HL-60 (cell line): ENCODE results near the gene CEP112.

ENCODE experiments used
- DNase-seq, 2 experiments: peaks; one replicate each; pipeline ENCODE4 v3.0.0-alpha.2; 2010 to 2020; ENCODE audit warnings: low read depth in 1 of 2, low spot score in 1 of 2
- H3K27ac ChIP-seq: fragments of 250-450 bp; sonication (Bioruptor Pico); replicated peaks from 2 replicates; pipeline ENCODE4 v1.5.1; 2020; ENCODE audit warnings: mild to moderate bottlenecking, moderate library complexity
- H3K27me3 ChIP-seq: fragments of 250-450 bp; sonication (Bioruptor Pico); 2 replicates; pipeline ENCODE4 v1.5.1; 2021; ENCODE audit warnings: mild to moderate bottlenecking, moderate library complexity; ENCODE audit not compliant: insufficient read depth, poor library complexity, severe bottlenecking
- H3K4me3 ChIP-seq: replicated peaks from 2 replicates; pipeline ENCODE4 v1.5.1; 2011; ENCODE audit warnings: mild to moderate bottlenecking, control low read depth, low read length; ENCODE audit not compliant: insufficient read depth
- GABPA ChIP-seq: IDR thresholded peaks from 2 replicates; pipeline ENCODE4 v1.6.1; 2012; ENCODE audit warnings: low read depth
- POLR2AphosphoS5 ChIP-seq: IDR thresholded peaks from 2 replicates; pipeline ENCODE4 v1.6.1; 2012; ENCODE audit warnings: low read depth
- SPI1 ChIP-seq: IDR thresholded peaks from 2 replicates; pipeline ENCODE4 v1.6.1; 2012; ENCODE audit warnings: low read depth, mild to moderate bottlenecking, borderline replicate concordance
- TF ChIP-seq, protein P1 (sequence below): IDR thresholded peaks from one replicate; pipeline ENCODE4 v1.5.1; 2011; ENCODE audit warnings: low read length, control low read depth, inconsistent platforms; ENCODE audit not compliant: insufficient read depth
- TF ChIP-seq, protein P2 (sequence below): IDR thresholded peaks from 2 replicates; pipeline ENCODE4 v1.6.1; 2012; ENCODE audit warnings: low read depth; ENCODE audit not compliant: insufficient replicate concordance

CEP112 gene

DNA sequence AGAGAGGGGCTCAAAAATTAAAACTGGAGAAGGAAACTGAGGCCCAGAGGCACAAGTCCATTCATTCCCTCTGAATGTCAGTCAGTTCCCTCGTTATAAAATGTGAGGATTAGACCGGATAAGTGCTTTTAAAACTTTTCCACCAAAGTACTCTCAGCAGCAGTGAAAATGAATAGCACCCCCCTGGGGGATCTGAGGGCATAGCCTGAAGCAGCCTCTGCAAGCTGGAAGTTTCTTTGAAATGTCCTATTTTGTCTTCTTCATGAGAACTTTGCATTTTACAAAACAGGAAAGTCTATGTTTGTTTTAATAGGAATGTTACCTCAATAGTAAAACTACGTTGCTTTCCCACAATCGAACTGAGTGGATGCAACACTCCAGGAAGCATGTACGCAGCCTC, 273.0 kb downstream of the CEP112 start:
- DNase-seq = no peak
- Histone ChIP-seq H3K4me3 (no peak overlapping the region), H3K27ac (no peak overlapping the region), H3K27me3 (peaks cover 4% of the 10 kb centered on the region)
- TF ChIP-seq, protein P1, sequence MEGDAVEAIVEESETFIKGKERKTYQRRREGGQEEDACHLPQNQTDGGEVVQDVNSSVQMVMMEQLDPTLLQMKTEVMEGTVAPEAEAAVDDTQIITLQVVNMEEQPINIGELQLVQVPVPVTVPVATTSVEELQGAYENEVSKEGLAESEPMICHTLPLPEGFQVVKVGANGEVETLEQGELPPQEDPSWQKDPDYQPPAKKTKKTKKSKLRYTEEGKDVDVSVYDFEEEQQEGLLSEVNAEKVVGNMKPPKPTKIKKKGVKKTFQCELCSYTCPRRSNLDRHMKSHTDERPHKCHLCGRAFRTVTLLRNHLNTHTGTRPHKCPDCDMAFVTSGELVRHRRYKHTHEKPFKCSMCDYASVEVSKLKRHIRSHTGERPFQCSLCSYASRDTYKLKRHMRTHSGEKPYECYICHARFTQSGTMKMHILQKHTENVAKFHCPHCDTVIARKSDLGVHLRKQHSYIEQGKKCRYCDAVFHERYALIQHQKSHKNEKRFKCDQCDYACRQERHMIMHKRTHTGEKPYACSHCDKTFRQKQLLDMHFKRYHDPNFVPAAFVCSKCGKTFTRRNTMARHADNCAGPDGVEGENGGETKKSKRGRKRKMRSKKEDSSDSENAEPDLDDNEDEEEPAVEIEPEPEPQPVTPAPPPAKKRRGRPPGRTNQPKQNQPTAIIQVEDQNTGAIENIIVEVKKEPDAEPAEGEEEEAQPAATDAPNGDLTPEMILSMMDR = no peak
- TF ChIP-seq GABPA (no peak), POLR2AphosphoS5 (no peak), SPI1 (no peak)
- TF ChIP-seq, protein P2, sequence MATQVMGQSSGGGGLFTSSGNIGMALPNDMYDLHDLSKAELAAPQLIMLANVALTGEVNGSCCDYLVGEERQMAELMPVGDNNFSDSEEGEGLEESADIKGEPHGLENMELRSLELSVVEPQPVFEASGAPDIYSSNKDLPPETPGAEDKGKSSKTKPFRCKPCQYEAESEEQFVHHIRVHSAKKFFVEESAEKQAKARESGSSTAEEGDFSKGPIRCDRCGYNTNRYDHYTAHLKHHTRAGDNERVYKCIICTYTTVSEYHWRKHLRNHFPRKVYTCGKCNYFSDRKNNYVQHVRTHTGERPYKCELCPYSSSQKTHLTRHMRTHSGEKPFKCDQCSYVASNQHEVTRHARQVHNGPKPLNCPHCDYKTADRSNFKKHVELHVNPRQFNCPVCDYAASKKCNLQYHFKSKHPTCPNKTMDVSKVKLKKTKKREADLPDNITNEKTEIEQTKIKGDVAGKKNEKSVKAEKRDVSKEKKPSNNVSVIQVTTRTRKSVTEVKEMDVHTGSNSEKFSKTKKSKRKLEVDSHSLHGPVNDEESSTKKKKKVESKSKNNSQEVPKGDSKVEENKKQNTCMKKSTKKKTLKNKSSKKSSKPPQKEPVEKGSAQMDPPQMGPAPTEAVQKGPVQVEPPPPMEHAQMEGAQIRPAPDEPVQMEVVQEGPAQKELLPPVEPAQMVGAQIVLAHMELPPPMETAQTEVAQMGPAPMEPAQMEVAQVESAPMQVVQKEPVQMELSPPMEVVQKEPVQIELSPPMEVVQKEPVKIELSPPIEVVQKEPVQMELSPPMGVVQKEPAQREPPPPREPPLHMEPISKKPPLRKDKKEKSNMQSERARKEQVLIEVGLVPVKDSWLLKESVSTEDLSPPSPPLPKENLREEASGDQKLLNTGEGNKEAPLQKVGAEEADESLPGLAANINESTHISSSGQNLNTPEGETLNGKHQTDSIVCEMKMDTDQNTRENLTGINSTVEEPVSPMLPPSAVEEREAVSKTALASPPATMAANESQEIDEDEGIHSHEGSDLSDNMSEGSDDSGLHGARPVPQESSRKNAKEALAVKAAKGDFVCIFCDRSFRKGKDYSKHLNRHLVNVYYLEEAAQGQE = no peak

- Histone ChIP-seq H3K27me3 (peaks cover 4% of the 10 kb centered on the region), H3K4me3 (no peak overlapping the region), H3K27ac (no peak overlapping the region)
- no peak for DNase-seq
- TF ChIP-seq GABPA (no peak), SPI1 (no peak), POLR2AphosphoS5 (no peak)
- TF ChIP-seq, protein P2 = no peak
- TF ChIP-seq, protein P1 = no peak
These were observed 273.4 kb downstream of the CEP112 start for GRCh38 chr17:65918500-65918899.

DNA sequence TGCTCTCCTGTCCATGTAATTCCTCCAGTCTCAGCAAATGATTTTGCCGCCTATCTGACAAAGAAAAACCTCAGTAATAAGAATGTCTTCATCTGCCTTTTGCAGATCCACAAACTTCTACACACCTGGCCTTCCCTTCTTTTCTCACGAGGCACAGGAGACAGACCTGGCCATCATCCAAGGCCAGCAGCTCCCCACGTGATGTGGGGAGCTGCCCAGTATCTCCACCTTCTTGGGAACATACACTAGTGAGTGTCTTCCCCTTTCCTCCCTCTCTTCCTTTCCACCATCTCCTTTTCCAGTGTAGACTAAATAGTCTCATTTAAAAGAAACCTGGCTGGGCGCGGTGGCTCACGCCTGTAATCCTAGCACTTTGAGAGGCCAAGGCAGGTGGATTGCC, 274.4 kb downstream of the CEP112 start:
- H3K4me3 ChIP-seq = no peak overlapping the region
- no peak overlapping the region for H3K27ac ChIP-seq
- DNase-seq = no peak
- peaks cover 4% of the 10 kb centered on the region for H3K27me3 ChIP-seq
- TF ChIP-seq POLR2AphosphoS5 = no peak

DNA sequence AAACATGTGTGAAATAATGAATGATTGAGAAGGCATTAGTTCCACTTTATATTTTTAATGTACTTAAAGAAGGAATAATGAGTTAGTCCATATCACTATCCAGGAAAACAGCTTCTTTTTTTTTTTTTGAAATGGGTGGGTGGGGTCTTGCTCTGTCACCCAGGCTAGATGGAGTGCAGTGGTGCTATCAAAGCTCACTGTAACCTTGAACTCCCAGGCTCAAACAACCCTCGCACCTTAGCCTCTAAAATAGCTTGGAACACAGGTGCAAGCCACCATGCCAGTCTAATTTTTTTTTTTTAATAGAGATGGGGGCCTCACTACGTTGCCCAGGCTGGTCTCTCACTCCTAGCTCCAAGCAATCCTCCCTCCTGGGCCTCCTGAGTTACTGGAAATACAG, 275.5 kb downstream of the CEP112 start:
- H3K27ac ChIP-seq = no peak overlapping the region
- H3K27me3 ChIP-seq = no peaks in the 10 kb centered on the region
- DNase-seq = no peak
- TF ChIP-seq GABPA = no peak
- no peak for TF ChIP-seq POLR2AphosphoS5
- TF ChIP-seq, protein P1 = no peak
- TF ChIP-seq SPI1 = no peak
- TF ChIP-seq, protein P2 = no peak
- H3K4me3 ChIP-seq = no peak overlapping the region
